Natural killer cell treated with Interleukin-12 subunit alpha and Interleukin-12 subunit beta and Interleukin-15 and Interleukin-18, amount 100 ng/mL, for 72 hours (primary cell): Measurements from ENCODE around the gene KRT33B. TPM values are rescaled to one million over a fixed set of nuclear protein-coding genes. Genes with fewer than 3 reads are reported as not detected.
"Not testable (repeated sequence)": the region's sequence is repeated elsewhere in the genome, so short reads cannot be mapped to it uniquely, and the experiment has no call there.

ENCODE experiments used
- ATAC-seq, 2 donors: fragments of 150-1000 bp; cut with Tn5 transposase in 1 of 2; sonication (Bioruptor Pico), chemical (Tn5 transposase) in 1 of 2; 2 replicates each; pipeline ENCODE4 v1.10.0; 2021
- DNase-seq: peaks from one replicate; pipeline ENCODE4 v3.0.0; 2022; ENCODE audit warnings: low spot score
- H3K27ac Mint-ChIP-seq, 2 donors: 1 replicate in 1 of 2; 2 replicates in 1 of 2; pipeline ENCODE4 v1.8.0; 2022; ENCODE audit warnings: mixed read lengths in 2 of 2, mild to moderate bottlenecking in 1 of 2, moderate library complexity in 1 of 2
- H3K27me3 Mint-ChIP-seq, 2 donors: 1 replicate in 1 of 2; 2 replicates in 1 of 2; pipeline ENCODE4 v1.8.0; 2022; ENCODE audit warnings: mixed read lengths in 2 of 2
- H3K36me3 Mint-ChIP-seq: one replicate; pipeline ENCODE4 v1.8.0; 2022; ENCODE audit warnings: mixed read lengths
- H3K4me1 Mint-ChIP-seq, 2 donors: 1 replicate in 1 of 2; 2 replicates in 1 of 2; pipeline ENCODE4 v1.8.0; 2022; ENCODE audit warnings: low read depth in 2 of 2, mixed read lengths in 2 of 2, mild to moderate bottlenecking in 1 of 2
- H3K4me3 Mint-ChIP-seq: one replicate; pipeline ENCODE4 v1.8.0; 2022; ENCODE audit warnings: mixed read lengths
- H3K9me3 Mint-ChIP-seq: 2 replicates; pipeline ENCODE4 v1.8.0; 2022; ENCODE audit warnings: mixed read lengths
- total RNA-seq, 2 donors: library from RNA; stranded (reverse); gene quantifications; one replicate each; pipeline ENCODE4 v1.2.3, GENCODE V29; 2022

The KRT33B gene
- total RNA-seq, 2 donors from 2014 or later: not detected

GRCh38 chr17:41347869-41348760 is 21.5 kb downstream of the KRT33B start:
- no peak for ATAC-seq
- Mint-ChIP-seq H3K4me3 (no peak overlapping the region), H3K36me3 (peaks cover 4% of the 10 kb centered on the region), H3K9me3 (peaks cover 3% of the 10 kb centered on the region), H3K27me3 (peaks cover 16 to 17% of the 10 kb centered on the region in 2 donors), H3K27ac (no peak overlapping the region), H3K4me1 (peaks cover 0 to 3% of the 10 kb centered on the region in 2 donors)
- peak; percentile 6 for DNase-seq

GRCh38 chr17:41346421-41346820 is 23.2 kb downstream of the KRT33B start:
- not testable (repeated sequence) for H3K27me3 Mint-ChIP-seq

GRCh38 chr17:41345992-41346391 is 23.6 kb downstream of the KRT33B start:
- Mint-ChIP-seq H3K27me3 (peaks cover 0 to 7% of the 10 kb centered on the region in 2 donors), H3K4me3 (no peak overlapping the region), H3K27ac (no peak overlapping the region), H3K4me1 (peaks cover 10% of the 10 kb centered on the region in 2 donors), H3K36me3 (peaks cover 13% of the 10 kb centered on the region), H3K9me3 (peaks cover 5% of the 10 kb centered on the region)
- DNase-seq: peak; percentile 12
- no peak for ATAC-seq

More at GRCh38 chr17:41346421-41346820, 23.2 kb downstream of the KRT33B start:
- not testable (repeated sequence) for H3K4me1 Mint-ChIP-seq, H3K9me3 Mint-ChIP-seq, H3K27ac Mint-ChIP-seq, H3K4me3 Mint-ChIP-seq
- peak; percentile 39 for DNase-seq
- H3K36me3 Mint-ChIP-seq: peaks cover 13% of the 10 kb centered on the region
- peak in 1 of 2 donors; percentile 18 for ATAC-seq

- Mint-ChIP-seq H3K9me3 (peaks cover 5% of the 10 kb centered on the region), H3K27ac (no peak overlapping the region), H3K4me1 (peaks cover 28 to 34% of the 10 kb centered on the region in 2 donors), H3K27me3 (peaks cover 5 to 16% of the 10 kb centered on the region in 2 donors), H3K36me3 (peaks cover 13% of the 10 kb centered on the region), H3K4me3 (no peak overlapping the region)
- ATAC-seq (no peak), DNase-seq (no peak)
Observed at GRCh38 chr17:41343029-41343428, 26.6 kb downstream of the KRT33B start.

GRCh38 chr17:41340934-41341861 is 28.4 kb downstream of the KRT33B start:
- Mint-ChIP-seq H3K9me3 (peaks cover 5% of the 10 kb centered on the region), H3K36me3 (peaks cover 13% of the 10 kb centered on the region), H3K4me1 (peaks cover 28 to 34% of the 10 kb centered on the region in 2 donors), H3K27ac (peak overlapping the region in 1 of 2 donors; percentile 22), H3K27me3 (peaks cover 5 to 16% of the 10 kb centered on the region in 2 donors), H3K4me3 (peak overlapping the region; percentile 47)
- DNase-seq: no peak
- peak in 1 of 2 donors; percentile 58 for ATAC-seq

GRCh38 chr17:41340494-41340893 is 29.1 kb downstream of the KRT33B start:
- Mint-ChIP-seq H3K27ac (no peak overlapping the region), H3K27me3 (peaks cover 5 to 16% of the 10 kb centered on the region in 2 donors), H3K4me3 (peak overlapping the region; percentile 8), H3K36me3 (peaks cover 13% of the 10 kb centered on the region), H3K9me3 (peaks cover 5% of the 10 kb centered on the region), H3K4me1 (peaks cover 28 to 34% of the 10 kb centered on the region in 2 donors)
- ATAC-seq (no peak), DNase-seq (no peak)

GRCh38 chr17:41339571-41340172 is 29.9 kb downstream of the KRT33B start:
- Mint-ChIP-seq H3K27me3 (peaks cover 5 to 16% of the 10 kb centered on the region in 2 donors), H3K4me3 (peak overlapping the region; percentile 31), H3K9me3 (peaks cover 5% of the 10 kb centered on the region), H3K36me3 (peaks cover 13% of the 10 kb centered on the region), H3K27ac (no peak overlapping the region), H3K4me1 (peaks cover 33 to 34% of the 10 kb centered on the region in 2 donors)
- no peak for ATAC-seq
- DNase-seq: no peak

GRCh38 chr17:41338961-41339485 is 30.6 kb downstream of the KRT33B start:
- Mint-ChIP-seq H3K4me1 (peaks cover 34 to 36% of the 10 kb centered on the region in 2 donors), H3K27me3 (peaks cover 5 to 16% of the 10 kb centered on the region in 2 donors), H3K4me3 (peak overlapping the region; percentile 31), H3K36me3 (peaks cover 13% of the 10 kb centered on the region), H3K9me3 (peaks cover 5% of the 10 kb centered on the region), H3K27ac (no peak overlapping the region)
- DNase-seq (no peak), ATAC-seq (no peak)

- no peak overlapping the region for H3K4me3 Mint-ChIP-seq
- peaks cover 5 to 9% of the 10 kb centered on the region in 2 donors for H3K27me3 Mint-ChIP-seq
- no peak for DNase-seq
- no peaks in the 10 kb centered on the region for H3K9me3 Mint-ChIP-seq
- H3K4me1 Mint-ChIP-seq: peaks cover 22 to 28% of the 10 kb centered on the region in 2 donors
- no peak overlapping the region for H3K27ac Mint-ChIP-seq
- no peaks in the 10 kb centered on the region for H3K36me3 Mint-ChIP-seq
- ATAC-seq: no peak
Observed at GRCh38 chr17:41335747-41336146, 33.9 kb downstream of the KRT33B start.

GRCh38 chr17:41334385-41335305 is 35.0 kb downstream of the KRT33B start:
- Mint-ChIP-seq H3K4me3 (no peak overlapping the region), H3K9me3 (no peaks in the 10 kb centered on the region), H3K36me3 (no peaks in the 10 kb centered on the region), H3K27me3 (peaks cover 0 to 3% of the 10 kb centered on the region in 2 donors), H3K27ac (no peak overlapping the region), H3K4me1 (peaks cover 11 to 20% of the 10 kb centered on the region in 2 donors)
- ATAC-seq (no peak), DNase-seq (no peak)

GRCh38 chr17:41333836-41334235 is 35.8 kb downstream of the KRT33B start:
- Mint-ChIP-seq H3K9me3 (no peaks in the 10 kb centered on the region), H3K4me3 (no peak overlapping the region)

GRCh38 chr17:41333098-41333497 is 36.5 kb downstream of the KRT33B start:
- ATAC-seq: no peak
- no peaks in the 10 kb centered on the region for H3K36me3 Mint-ChIP-seq
- H3K4me1 Mint-ChIP-seq: peaks cover 0 to 12% of the 10 kb centered on the region in 2 donors
- no peaks in the 10 kb centered on the region for H3K27me3 Mint-ChIP-seq
- H3K27ac Mint-ChIP-seq: no peak overlapping the region
- H3K4me3 Mint-ChIP-seq: no peak overlapping the region
- H3K9me3 Mint-ChIP-seq: no peaks in the 10 kb centered on the region
- no peak for DNase-seq

More at GRCh38 chr17:41333836-41334235, 35.8 kb downstream of the KRT33B start:
- H3K4me1 Mint-ChIP-seq: peaks cover 3 to 12% of the 10 kb centered on the region in 2 donors
- H3K36me3 Mint-ChIP-seq: no peaks in the 10 kb centered on the region
- ATAC-seq (no peak), DNase-seq (no peak)
- H3K27me3 Mint-ChIP-seq: no peaks in the 10 kb centered on the region
- H3K27ac Mint-ChIP-seq: no peak overlapping the region
